Gastroesophageal sphincter (tissue), 4 donors: ENCODE measurements around the gene MBNL1. TPM values are rescaled to one million over a fixed set of nuclear protein-coding genes. Genes with fewer than 3 reads are reported as not detected.

Experiments used
- ATAC-seq: fragments of 150-250 bp; one replicate; pipeline ENCODE4 v1.9.1; 2016; ENCODE audit warnings: mild to moderate bottlenecking, moderate library complexity
- H3K27ac ChIP-seq, 4 donors: fragments of 200-600 bp; sonication (generic) in 3 of 4; 1 replicate in 3 of 4; 2 replicates in 1 of 4; pipeline ENCODE4 v1.5.1; 2016 to 2019
- H3K27me3 ChIP-seq: fragments of 200-600 bp; sonication (generic); one replicate; pipeline ENCODE4 v1.5.1; 2019
- H3K36me3 ChIP-seq, 2 donors: fragments of 200-600 bp; sonication (generic); one replicate each; pipeline ENCODE4 v1.5.1; 2019; ENCODE audit warnings: control low read depth in 1 of 2
- H3K4me1 ChIP-seq, 3 donors: fragments of 200-600 bp; sonication (generic); 1 replicate in 2 of 3; 2 replicates in 1 of 3; pipeline ENCODE4 v1.5.1; 2016 to 2019; ENCODE audit warnings: control low read depth in 2 of 3
- H3K4me3 ChIP-seq, 2 donors: fragments of 200-600 bp; sonication (generic); one replicate each; pipeline ENCODE4 v1.5.1; 2019; ENCODE audit warnings: mild to moderate bottlenecking in 1 of 2, moderate library complexity in 1 of 2
- H3K9me3 ChIP-seq, 3 donors: fragments of 200-600 bp; sonication (generic); one replicate each; pipeline ENCODE4 v1.5.1; 2017 to 2019; ENCODE audit warnings: control low read depth in 2 of 3
- CTCF ChIP-seq, 4 experiments: fragments of 200-600 bp in 2 of 4; fragments of 450-650 bp in 2 of 4; sonication (generic) in 1 of 4; IDR thresholded peaks; one replicate each; pipeline ENCODE4 v1.5.1; 2017 to 2019; ENCODE audit warnings: antibody characterized with exemption in 4 of 4, mild to moderate bottlenecking in 2 of 4, moderate library complexity in 2 of 4
- EP300 ChIP-seq: sonication (generic); formaldehyde crosslinking; IDR thresholded peaks from one replicate; pipeline ENCODE4 v1.6.1; 2017; ENCODE audit warnings: antibody characterized with exemption, mild to moderate bottlenecking
- POLR2A ChIP-seq, 2 donors: fragments of 450-650 bp; IDR thresholded peaks; one replicate each; pipeline ENCODE4 v1.6.1; 2017; ENCODE audit warnings: antibody characterized with exemption in 2 of 2, mild to moderate bottlenecking in 2 of 2, moderate library complexity in 1 of 2
- POLR2AphosphoS5 ChIP-seq: sonication (generic); formaldehyde crosslinking; IDR thresholded peaks from one replicate; pipeline ENCODE4 v1.6.1; 2017; ENCODE audit warnings: antibody characterized with exemption
- WGBS, 2 donors: methylation state at CpG; one replicate each; pipeline ENCODE4 v1.1.5; 2018; ENCODE audit warnings: low coverage in 1 of 2; 5-methylcytosine and 5-hydroxymethylcytosine counted together
- total RNA-seq, 4 donors: library from RNA; depleted of rRNA; stranded (reverse); fragments of >200 nt; gene quantifications; one replicate each; pipeline ENCODE4 v1.1.0, GENCODE V29; 2016

Gene MBNL1
- total RNA-seq, 4 donors from 2014 or later = 623 to 745 (median 684) TPM

DNA sequence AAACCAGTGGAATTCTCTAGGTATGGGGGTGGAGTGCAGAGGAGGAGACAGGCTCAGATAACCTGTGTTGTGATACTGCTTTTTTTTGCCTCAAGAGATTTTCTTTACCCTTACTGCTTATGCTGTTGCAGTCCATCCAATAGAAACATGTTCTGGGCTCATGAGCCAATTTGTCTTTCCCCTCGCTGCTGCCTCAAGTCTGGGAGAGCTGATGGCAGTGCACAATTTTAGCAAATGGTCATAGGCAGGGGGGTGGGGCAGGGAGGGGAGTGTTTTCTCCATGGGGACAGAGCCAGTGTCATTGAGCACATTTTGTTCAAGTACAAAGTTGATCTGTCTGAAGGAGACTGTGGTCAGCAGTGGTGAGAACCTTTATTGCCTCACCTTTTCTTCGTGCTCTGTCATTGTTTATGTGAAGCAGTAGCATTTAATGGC, 134.9 kb downstream of the MBNL1 start:
- Histone ChIP-seq H3K9me3 (no peaks in the 10 kb centered on the region), H3K4me3 (no peak overlapping the region), H3K27me3 (no peaks in the 10 kb centered on the region), H3K36me3 (no peaks in the 10 kb centered on the region), H3K4me1 (peaks cover 51 to 93% (median 68%) of the 10 kb centered on the region in 3 donors), H3K27ac (peak overlapping the region; percentile 77 to 96 (median 80))
- WGBS, 2 donors = 40 to 43% methylated on average over 2 of the region's 2 CpGs
- TF ChIP-seq CTCF (IDR thresholded peaks at IDR 0.05) = no peak
- TF ChIP-seq POLR2AphosphoS5 = peak; percentile 84
- TF ChIP-seq POLR2A (IDR thresholded peaks at IDR 0.05) = peak in 1 of 2 donors; percentile 18
- TF ChIP-seq EP300 = peak; percentile 73
- ATAC-seq = peak; percentile 82

DNA sequence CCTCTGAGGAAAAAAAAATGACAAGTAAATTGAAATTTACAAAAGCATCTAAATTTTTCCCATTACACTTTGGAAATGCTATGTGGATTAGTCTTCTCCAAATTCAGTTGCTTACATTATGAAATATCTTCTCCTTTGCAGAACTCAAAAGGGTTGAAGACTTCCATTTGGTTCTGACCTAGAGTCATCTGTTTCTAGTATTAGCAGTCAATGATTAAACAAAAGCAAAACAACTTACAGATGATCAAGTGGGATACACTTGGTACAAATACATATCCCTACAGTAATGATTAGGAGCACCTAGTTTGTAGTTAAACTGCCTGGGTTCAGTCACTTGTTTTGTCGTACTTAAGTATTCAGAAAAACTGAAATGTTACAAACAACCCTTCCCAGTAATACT, 136.2 kb downstream of the MBNL1 start:
- H3K9me3 ChIP-seq = no peaks in the 10 kb centered on the region
- peaks cover 47 to 93% (median 55%) of the 10 kb centered on the region in 3 donors for H3K4me1 ChIP-seq
- peak overlapping the region; percentile 77 to 96 (median 80) for H3K27ac ChIP-seq
- no peak for ATAC-seq
- no peak for TF ChIP-seq EP300
- TF ChIP-seq POLR2AphosphoS5 = no peak
- no peak for TF ChIP-seq CTCF (IDR thresholded peaks at IDR 0.05)
- no peak for TF ChIP-seq POLR2A (IDR thresholded peaks at IDR 0.05)
- no peaks in the 10 kb centered on the region for H3K27me3 ChIP-seq
- H3K4me3 ChIP-seq = no peak overlapping the region
- 64 to 75% methylated on average over 1 of the region's 1 CpG for WGBS, 2 donors
- H3K36me3 ChIP-seq = no peaks in the 10 kb centered on the region

GRCh38 chr3:152405915-152406802, 137.4 kb downstream of the MBNL1 start:
- WGBS, 2 donors = 39 to 45% methylated on average over 2 to 3 of the region's 3 CpGs
- H3K4me1 ChIP-seq = peaks cover 41 to 93% (median 49%) of the 10 kb centered on the region in 3 donors
- no peaks in the 10 kb centered on the region for H3K9me3 ChIP-seq
- peak overlapping the region; percentile 14 to 18 for H3K4me3 ChIP-seq
- H3K36me3 ChIP-seq = no peaks in the 10 kb centered on the region
- no peaks in the 10 kb centered on the region for H3K27me3 ChIP-seq
- TF ChIP-seq POLR2A (IDR thresholded peaks at IDR 0.05) (no peak), CTCF (IDR thresholded peaks at IDR 0.05) (no peak), EP300 (peak; percentile 71), POLR2AphosphoS5 (peak; percentile 95)
- peak overlapping the region; percentile 77 to 96 (median 80) for H3K27ac ChIP-seq
- peak; percentile 85 for ATAC-seq

GRCh38 chr3:152413240-152413639, 144.5 kb downstream of the MBNL1 start:
- no peaks in the 10 kb centered on the region for H3K9me3 ChIP-seq
- H3K36me3 ChIP-seq = peaks cover 0 to 33% of the 10 kb centered on the region in 2 donors
- H3K27me3 ChIP-seq = no peaks in the 10 kb centered on the region
- TF ChIP-seq EP300 (no peak), POLR2A (IDR thresholded peaks at IDR 0.05) (no peak), CTCF (IDR thresholded peaks at IDR 0.05) (no peak), POLR2AphosphoS5 (no peak)
- H3K4me1 ChIP-seq = peaks cover 5 to 83% (median 26%) of the 10 kb centered on the region in 3 donors
- ATAC-seq = no peak
- WGBS, 2 donors = 77 to 82% methylated on average over 2 of the region's 2 CpGs
- no peak overlapping the region for H3K4me3 ChIP-seq
- peak overlapping the region in 1 of 4 donors; percentile 2 for H3K27ac ChIP-seq
